KMS-11 (cell line): Measurements from ENCODE around the gene AREL1.

ENCODE experiments used
- H2AFZ ChIP-seq: fragments of 200-600 bp; sonication (generic); 2 replicates; pipeline ENCODE4 v1.6.1; 2016; ENCODE audit warnings: antibody characterized with exemption, mixed run types, low read depth
- H3K27ac ChIP-seq: fragments of 200-600 bp; sonication (generic); 2 replicates; pipeline ENCODE4 v1.6.1; 2016; ENCODE audit warnings: mild to moderate bottlenecking, mixed run types
- H3K27me3 ChIP-seq: fragments of 200-600 bp; sonication (generic); 2 replicates; pipeline ENCODE4 v1.6.1; 2017; ENCODE audit warnings: mild to moderate bottlenecking, low read depth, mixed run types, moderate library complexity; ENCODE audit not compliant: insufficient read depth
- H3K36me3 ChIP-seq: fragments of 200-600 bp; sonication (generic); 2 replicates; pipeline ENCODE4 v1.6.1; 2017; ENCODE audit warnings: mild to moderate bottlenecking, mixed run types; ENCODE audit not compliant: insufficient read depth
- H3K4me1 ChIP-seq: fragments of 200-600 bp; sonication (generic); 2 replicates; pipeline ENCODE4 v1.6.1; 2016; ENCODE audit warnings: mild to moderate bottlenecking, low read depth, mixed run types; ENCODE audit not compliant: poor library complexity, severe bottlenecking
- H3K4me2 ChIP-seq: fragments of 200-600 bp; sonication (generic); 2 replicates; pipeline ENCODE4 v1.7.0; 2016; ENCODE audit warnings: mild to moderate bottlenecking, mixed run types
- H3K4me3 ChIP-seq: fragments of 200-600 bp; sonication (generic); IDR thresholded peaks from 2 replicates; pipeline ENCODE4 v1.6.1; 2017; ENCODE audit warnings: low read depth, low read length, mixed read lengths; ENCODE audit not compliant: insufficient read depth
- H3K79me2 ChIP-seq: fragments of 200-600 bp; sonication (generic); 2 replicates; pipeline ENCODE4 v1.6.1; 2016; ENCODE audit warnings: low read depth, mixed run types; ENCODE audit not compliant: insufficient read depth
- H3K9ac ChIP-seq: fragments of 200-600 bp; sonication (generic); 2 replicates; pipeline ENCODE4 v1.6.1; 2016; ENCODE audit warnings: mild to moderate bottlenecking, mixed run types
- H4K20me1 ChIP-seq: fragments of 200-600 bp; sonication (generic); 2 replicates; pipeline ENCODE4 v1.6.1; 2016; ENCODE audit warnings: mild to moderate bottlenecking, mixed run types; ENCODE audit not compliant: insufficient read depth
- TF ChIP-seq, protein P1 (sequence below): fragments of 200-600 bp; sonication (generic); conservative IDR thresholded peaks from 2 replicates; pipeline ENCODE4 v1.6.1; 2017; ENCODE audit warnings: low read depth, mild to moderate bottlenecking, antibody characterized with exemption, low read length, moderate library complexity, mixed read lengths

Gene AREL1

GRCh38 chr14:74647061-74647677 lies 65.7 kb downstream of the AREL1 start:
- Histone ChIP-seq H3K4me1 (no peaks in the 10 kb centered on the region), H3K9ac (no peak overlapping the region), H3K79me2 (no peaks in the 10 kb centered on the region), H3K4me2 (no peak overlapping the region), H2AFZ (no peak overlapping the region), H3K36me3 (no peaks in the 10 kb centered on the region), H3K27ac (no peak overlapping the region), H4K20me1 (no peaks in the 10 kb centered on the region), H3K27me3 (no peaks in the 10 kb centered on the region), H3K4me3 (no peak overlapping the region)
- TF ChIP-seq, protein P1, sequence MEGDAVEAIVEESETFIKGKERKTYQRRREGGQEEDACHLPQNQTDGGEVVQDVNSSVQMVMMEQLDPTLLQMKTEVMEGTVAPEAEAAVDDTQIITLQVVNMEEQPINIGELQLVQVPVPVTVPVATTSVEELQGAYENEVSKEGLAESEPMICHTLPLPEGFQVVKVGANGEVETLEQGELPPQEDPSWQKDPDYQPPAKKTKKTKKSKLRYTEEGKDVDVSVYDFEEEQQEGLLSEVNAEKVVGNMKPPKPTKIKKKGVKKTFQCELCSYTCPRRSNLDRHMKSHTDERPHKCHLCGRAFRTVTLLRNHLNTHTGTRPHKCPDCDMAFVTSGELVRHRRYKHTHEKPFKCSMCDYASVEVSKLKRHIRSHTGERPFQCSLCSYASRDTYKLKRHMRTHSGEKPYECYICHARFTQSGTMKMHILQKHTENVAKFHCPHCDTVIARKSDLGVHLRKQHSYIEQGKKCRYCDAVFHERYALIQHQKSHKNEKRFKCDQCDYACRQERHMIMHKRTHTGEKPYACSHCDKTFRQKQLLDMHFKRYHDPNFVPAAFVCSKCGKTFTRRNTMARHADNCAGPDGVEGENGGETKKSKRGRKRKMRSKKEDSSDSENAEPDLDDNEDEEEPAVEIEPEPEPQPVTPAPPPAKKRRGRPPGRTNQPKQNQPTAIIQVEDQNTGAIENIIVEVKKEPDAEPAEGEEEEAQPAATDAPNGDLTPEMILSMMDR: no peak

DNA sequence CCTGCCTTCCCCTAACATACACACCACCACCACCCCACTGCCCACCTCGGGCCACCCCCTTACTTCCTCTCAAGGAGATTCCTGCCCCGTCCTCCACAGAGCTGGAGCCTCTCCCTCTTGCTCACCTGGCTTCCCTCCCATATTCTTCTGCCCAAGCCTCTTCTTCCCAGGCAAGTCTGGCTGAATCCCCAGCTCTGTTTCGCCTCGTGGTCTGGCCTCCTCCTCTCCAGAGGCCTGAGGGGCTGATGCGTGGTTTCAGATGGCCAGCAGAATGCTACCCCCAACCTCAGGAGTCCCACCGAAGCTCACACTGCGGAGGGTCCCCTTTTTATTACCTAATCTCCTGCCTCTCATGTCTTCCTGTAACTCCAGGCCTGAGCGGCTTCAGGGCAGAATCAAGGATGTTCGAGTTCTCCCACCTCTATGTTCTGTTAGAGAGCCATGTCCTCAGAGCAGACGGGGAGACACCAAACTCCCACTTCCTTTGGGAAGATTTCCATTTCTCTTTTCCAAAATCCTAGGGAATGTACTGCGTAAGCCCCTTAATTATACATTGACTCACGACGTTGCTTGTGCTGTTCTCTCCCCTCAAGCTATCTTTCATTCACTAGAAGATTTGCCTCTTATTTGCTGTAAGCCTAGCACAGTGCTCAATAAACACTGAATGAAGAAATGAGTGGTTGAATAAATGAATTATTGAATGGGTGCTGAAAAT lies 67.0 kb downstream of the AREL1 start:
- H3K4me3 ChIP-seq: no peak overlapping the region
- no peak overlapping the region for H3K9ac ChIP-seq
- no peak overlapping the region for H2AFZ ChIP-seq
- H3K36me3 ChIP-seq: no peaks in the 10 kb centered on the region
- no peak overlapping the region for H3K27ac ChIP-seq
- H3K79me2 ChIP-seq: no peaks in the 10 kb centered on the region
- no peaks in the 10 kb centered on the region for H3K4me1 ChIP-seq
- H3K4me2 ChIP-seq: no peak overlapping the region
- H3K27me3 ChIP-seq: no peaks in the 10 kb centered on the region
- TF ChIP-seq, protein P1: no peak
- no peaks in the 10 kb centered on the region for H4K20me1 ChIP-seq

DNA sequence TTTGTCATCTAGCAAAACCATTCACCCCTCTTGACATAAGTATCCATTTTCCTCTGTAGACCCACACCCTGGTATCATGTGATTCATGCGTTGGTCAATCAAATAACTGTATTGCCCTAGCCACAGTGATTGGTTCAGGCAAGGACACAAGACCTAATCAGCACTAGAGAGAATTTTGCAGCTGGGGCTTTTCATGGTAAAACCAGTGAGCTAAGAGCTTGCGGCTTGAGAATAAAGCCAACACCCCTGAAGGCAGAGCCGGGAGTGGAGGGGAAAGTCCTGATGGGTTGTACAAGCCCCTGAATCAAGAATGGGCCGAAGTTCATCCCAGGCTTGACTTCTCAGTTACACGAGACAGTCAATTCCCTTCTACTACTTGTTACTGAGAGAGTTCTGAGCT lies 67.6 kb downstream of the AREL1 start:
- H3K9ac ChIP-seq: no peak overlapping the region
- TF ChIP-seq, protein P1: no peak
- H3K4me1 ChIP-seq: no peaks in the 10 kb centered on the region
- no peaks in the 10 kb centered on the region for H3K27me3 ChIP-seq
- H3K79me2 ChIP-seq: no peaks in the 10 kb centered on the region
- no peaks in the 10 kb centered on the region for H3K36me3 ChIP-seq
- H3K4me2 ChIP-seq: no peak overlapping the region
- H2AFZ ChIP-seq: no peak overlapping the region
- no peak overlapping the region for H3K4me3 ChIP-seq
- H4K20me1 ChIP-seq: no peaks in the 10 kb centered on the region
- no peak overlapping the region for H3K27ac ChIP-seq

- Histone ChIP-seq H3K4me1 (no peaks in the 10 kb centered on the region), H3K36me3 (no peaks in the 10 kb centered on the region), H2AFZ (no peak overlapping the region), H3K27me3 (no peaks in the 10 kb centered on the region), H4K20me1 (no peaks in the 10 kb centered on the region), H3K79me2 (no peaks in the 10 kb centered on the region), H3K4me3 (no peak overlapping the region), H3K4me2 (no peak overlapping the region), H3K9ac (no peak overlapping the region), H3K27ac (no peak overlapping the region)
- TF ChIP-seq, protein P1: no peak
Observed at GRCh38 chr14:74641601-74642391, 71.1 kb downstream of the AREL1 start.
